SK-N-SH (cell line): ENCODE measurements around the gene PIP5K1B. TPM values are rescaled to one million over a fixed set of nuclear protein-coding genes. Genes with fewer than 3 reads are reported as not detected.

Experiments used
- CTCF ChIA-PET: fragments of 300-600, 350-600 bp; formaldehyde crosslinking; extraction: SDS; loops from one replicate; lab custom pipeline; 2021; lab: Yijun Ruan, JAX
- POLR2A ChIA-PET: fragments of 350-600 bp; sonication (Branson Sonifier 250); formaldehyde crosslinking; extraction: SDS; loops from one replicate; lab custom pipeline; 2020; ENCODE audit warnings: antibody characterized with exemption, inconsistent platforms; lab: Yijun Ruan, JAX
- DNase-seq: peaks from one replicate; pipeline ENCODE4 v3.0.0; 2012
- H2AFZ ChIP-seq: fragments of 200-600 bp; sonication (generic); 2 replicates; pipeline ENCODE4 v1.8.1; 2016; ENCODE audit warnings: antibody characterized with exemption, mild to moderate bottlenecking, low read depth
- H3F3A ChIP-seq: fragments of 200-600 bp; sonication (generic); replicated peaks from 2 replicates; pipeline ENCODE3; 2016; ENCODE audit warnings: antibody characterized with exemption, mild to moderate bottlenecking; ENCODE audit not compliant: insufficient read depth
- H3K27ac ChIP-seq, 2 experiments: fragments of 200-500 bp in 1 of 2; fragments of 200-600 bp in 1 of 2; sonication (Bioruptor generic) in 1 of 2; sonication (generic), shearing (Covaris generic) in 1 of 2; 2 replicates each; pipeline versions ENCODE4 v1.5.1 to v1.6.1; 2014 to 2016; ENCODE audit warnings: low read depth in 2 of 2, inconsistent platforms in 1 of 2, low read length in 1 of 2, mild to moderate bottlenecking in 1 of 2, mixed read lengths in 1 of 2
- H3K27me3 ChIP-seq: fragments of 200-600 bp; sonication (generic), shearing (Covaris generic); 2 replicates; pipeline ENCODE4 v1.6.1; 2016; ENCODE audit warnings: mixed run types; ENCODE audit not compliant: insufficient read depth
- H3K36me3 ChIP-seq, 2 experiments: fragments of 200-500 bp in 1 of 2; fragments of 200-600 bp in 1 of 2; sonication (Bioruptor generic) in 1 of 2; sonication (generic) in 1 of 2; replicated peaks in 1 of 2; 2 replicates each; pipeline versions ENCODE3 to v1.5.1; 2014 to 2016; ENCODE audit warnings: low read length in 1 of 2, mild to moderate bottlenecking in 1 of 2; ENCODE audit not compliant: insufficient read depth in 2 of 2, control insufficient read depth in 1 of 2
- H3K4me1 ChIP-seq, 2 experiments: fragments of 200-500 bp in 1 of 2; fragments of 200-600 bp in 1 of 2; sonication (Bioruptor generic) in 1 of 2; sonication (generic), shearing (Covaris generic) in 1 of 2; 2 replicates each; pipeline versions ENCODE4 v1.5.1 to v1.6.1; 2014 to 2016; ENCODE audit warnings: low read depth in 1 of 2, low read length in 1 of 2, mixed run types in 1 of 2; ENCODE audit not compliant: insufficient read depth in 2 of 2, control insufficient read depth in 1 of 2
- H3K4me2 ChIP-seq: fragments of 200-600 bp; sonication (generic), shearing (Covaris generic); 2 replicates; pipeline ENCODE4 v1.6.1; 2017; ENCODE audit warnings: mixed run types
- H3K4me3 ChIP-seq, 2 experiments: fragments of 200-500 bp in 1 of 2; fragments of 200-600 bp in 1 of 2; sonication (Bioruptor generic) in 1 of 2; sonication (generic), shearing (Covaris generic) in 1 of 2; 2 replicates each; pipeline versions ENCODE4 v1.5.1 to v1.8.1; 2014 to 2016; ENCODE audit warnings: low read depth in 2 of 2, inconsistent platforms in 1 of 2, low read length in 1 of 2, mild to moderate bottlenecking in 1 of 2, mixed read lengths in 1 of 2, moderate library complexity in 1 of 2
- H3K79me2 ChIP-seq: fragments of 200-600 bp; sonication (generic); 2 replicates; pipeline ENCODE4 v1.8.1; 2017; ENCODE audit warnings: mild to moderate bottlenecking; ENCODE audit not compliant: insufficient read depth
- H3K9ac ChIP-seq: fragments of 200-600 bp; sonication (generic); 2 replicates; pipeline ENCODE4 v1.6.1; 2017; ENCODE audit warnings: mixed run types
- H3K9me2 ChIP-seq: fragments of 200-600 bp; sonication (generic); 2 replicates; pipeline ENCODE4 v1.6.1; 2017; ENCODE audit warnings: mixed run types
- H3K9me3 ChIP-seq: fragments of 200-600 bp; sonication (generic); 2 replicates; pipeline ENCODE4 v1.6.1; 2017; ENCODE audit warnings: mixed run types, mild to moderate bottlenecking, moderate library complexity
- H4K20me1 ChIP-seq: fragments of 200-600 bp; sonication (generic); 2 replicates; pipeline ENCODE4 v1.6.1; 2017; ENCODE audit warnings: mild to moderate bottlenecking, mixed run types; ENCODE audit not compliant: insufficient read depth
- CHD2 ChIP-seq: fragments of 150-350 bp; IDR thresholded peaks from 2 replicates; pipeline ENCODE4 v1.6.1; 2018; ENCODE audit warnings: low read length; ENCODE audit not compliant: partially characterized antibody
- EZH2phosphoT487 ChIP-seq: fragments of 200-600 bp; sonication (generic); IDR thresholded peaks from 2 replicates; pipeline ENCODE4 v1.6.1; 2017; ENCODE audit warnings: low read depth, mixed run types, mild to moderate bottlenecking, antibody characterized with exemption, moderate library complexity, borderline replicate concordance
- FOSL2 ChIP-seq: IDR thresholded peaks from 2 replicates; pipeline ENCODE4 v1.4.0; 2012; ENCODE audit warnings: low read depth, mild to moderate bottlenecking, moderate library complexity, borderline replicate concordance
- FOXM1 ChIP-seq: IDR thresholded peaks from 2 replicates; pipeline ENCODE4 v1.4.0; 2012; ENCODE audit warnings: low read depth, mild to moderate bottlenecking
- GABPA ChIP-seq: IDR thresholded peaks from 2 replicates; pipeline ENCODE4 v1.4.0; 2012; ENCODE audit warnings: low read depth, mild to moderate bottlenecking
- MEF2A ChIP-seq: IDR thresholded peaks from 2 replicates; pipeline ENCODE4 v1.4.0; 2012; ENCODE audit warnings: low read depth, borderline replicate concordance
- MXI1 ChIP-seq: IDR thresholded peaks from 2 replicates; pipeline ENCODE4 v1.6.1; 2012; ENCODE audit warnings: mild to moderate bottlenecking, low read depth, low read length, improper control_type of control experiment
- NFIC ChIP-seq: IDR thresholded peaks from 2 replicates; pipeline ENCODE4 v1.4.0; 2012; ENCODE audit warnings: borderline replicate concordance
- NRF1 ChIP-seq: IDR thresholded peaks from 2 replicates; pipeline ENCODE4 v1.6.1; 2012; ENCODE audit warnings: low read depth, mild to moderate bottlenecking, low read length
- POLR2AphosphoS5 ChIP-seq: IDR thresholded peaks from 2 replicates; pipeline ENCODE4 v1.6.1; 2012; ENCODE audit warnings: low read depth, low read length
- RAD21 ChIP-seq: IDR thresholded peaks from 2 replicates; pipeline ENCODE4 v1.6.1; 2012; ENCODE audit warnings: mild to moderate bottlenecking, low read length
- RCOR1 ChIP-seq: fragments of 150-350 bp; IDR thresholded peaks from 2 replicates; pipeline ENCODE4 v1.6.1; 2017; ENCODE audit warnings: antibody characterized with exemption, low read length
- RFX5 ChIP-seq: IDR thresholded peaks from 2 replicates; pipeline ENCODE4 v1.6.1; 2012; ENCODE audit warnings: mild to moderate bottlenecking, improper control_type of control experiment, low read length
- TAF1 ChIP-seq: IDR thresholded peaks from 2 replicates; pipeline ENCODE4 v1.6.1; 2012; ENCODE audit warnings: low read depth, mild to moderate bottlenecking, low read length, moderate library complexity, borderline replicate concordance
- TCF12 ChIP-seq: IDR thresholded peaks from 2 replicates; pipeline ENCODE4 v1.4.0; 2012
- YY1 ChIP-seq: IDR thresholded peaks from 2 replicates; pipeline ENCODE4 v1.4.0; 2012; ENCODE audit warnings: low read depth, mild to moderate bottlenecking
- WGBS: methylation state at CpG from one replicate; pipeline ENCODE4 v1.1.6; 2017; ENCODE audit warnings: low lambda C conversion rate; 5-methylcytosine and 5-hydroxymethylcytosine counted together
- polyA plus RNA-seq, 3 experiments: library from polyadenylated mRNA; depleted of rRNA; stranded (reverse); fragments of >200 nt; gene quantifications; 2 replicates each; pipeline ENCODE4 v1.2.3, GENCODE V29; 2012
- TF ChIP-seq, protein P1 (sequence below): IDR thresholded peaks from 2 replicates; pipeline ENCODE4 v1.6.1; 2012; ENCODE audit warnings: mild to moderate bottlenecking, low read depth, low read length, moderate library complexity
- TF ChIP-seq, protein P2 (sequence below): fragments of 150-350 bp; IDR thresholded peaks from 2 replicates; pipeline ENCODE4 v1.6.1; 2016; ENCODE audit warnings: mild to moderate bottlenecking, low read depth, low read length
- TF ChIP-seq, protein P3 (sequence below): IDR thresholded peaks from 2 replicates; pipeline ENCODE4; 2012
- TF ChIP-seq, protein P4 (sequence below): IDR thresholded peaks from 2 replicates; pipeline ENCODE4 v1.4.0; 2012; ENCODE audit warnings: low read depth

The PIP5K1B gene
- polyA plus RNA-seq, 1 of the 3 experiments (the other 2 are of a cell fraction): not detected

DNA sequence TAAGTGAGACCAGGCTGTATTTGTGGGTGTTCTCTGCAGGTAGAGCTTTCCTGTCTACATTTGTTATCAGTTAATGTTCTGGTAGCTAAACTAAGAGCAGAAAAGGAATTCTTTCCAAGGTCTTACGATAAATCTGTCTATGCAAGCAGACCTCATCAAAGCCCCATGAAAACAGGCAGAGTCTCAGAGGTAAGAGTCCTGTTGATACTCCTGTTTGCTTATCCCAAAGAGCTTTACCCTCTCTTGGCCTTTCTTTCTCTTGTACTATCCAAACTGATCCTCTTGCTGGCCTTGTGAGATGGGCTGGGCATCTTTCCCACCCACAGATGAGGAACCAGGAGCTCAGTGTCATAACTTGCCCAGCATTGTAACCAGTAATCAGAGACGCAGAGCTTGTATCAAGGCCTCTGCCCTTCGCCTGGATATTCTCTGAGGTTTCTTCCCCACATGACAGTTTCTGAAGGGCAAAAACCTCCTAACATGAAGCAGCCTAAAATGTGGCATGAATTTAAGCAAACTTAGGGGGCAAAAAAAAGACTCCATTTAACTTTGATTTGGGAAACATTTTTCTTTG, 275.4 kb downstream of the PIP5K1B start:
- TF ChIP-seq RFX5 (no peak), EZH2phosphoT487 (no peak), MXI1 (no peak), TAF1 (no peak), GABPA (no peak), POLR2AphosphoS5 (no peak), MEF2A (no peak), FOSL2 (no peak), RAD21 (no peak), RCOR1 (no peak), TCF12 (no peak), NRF1 (no peak)
- TF ChIP-seq, protein P1, sequence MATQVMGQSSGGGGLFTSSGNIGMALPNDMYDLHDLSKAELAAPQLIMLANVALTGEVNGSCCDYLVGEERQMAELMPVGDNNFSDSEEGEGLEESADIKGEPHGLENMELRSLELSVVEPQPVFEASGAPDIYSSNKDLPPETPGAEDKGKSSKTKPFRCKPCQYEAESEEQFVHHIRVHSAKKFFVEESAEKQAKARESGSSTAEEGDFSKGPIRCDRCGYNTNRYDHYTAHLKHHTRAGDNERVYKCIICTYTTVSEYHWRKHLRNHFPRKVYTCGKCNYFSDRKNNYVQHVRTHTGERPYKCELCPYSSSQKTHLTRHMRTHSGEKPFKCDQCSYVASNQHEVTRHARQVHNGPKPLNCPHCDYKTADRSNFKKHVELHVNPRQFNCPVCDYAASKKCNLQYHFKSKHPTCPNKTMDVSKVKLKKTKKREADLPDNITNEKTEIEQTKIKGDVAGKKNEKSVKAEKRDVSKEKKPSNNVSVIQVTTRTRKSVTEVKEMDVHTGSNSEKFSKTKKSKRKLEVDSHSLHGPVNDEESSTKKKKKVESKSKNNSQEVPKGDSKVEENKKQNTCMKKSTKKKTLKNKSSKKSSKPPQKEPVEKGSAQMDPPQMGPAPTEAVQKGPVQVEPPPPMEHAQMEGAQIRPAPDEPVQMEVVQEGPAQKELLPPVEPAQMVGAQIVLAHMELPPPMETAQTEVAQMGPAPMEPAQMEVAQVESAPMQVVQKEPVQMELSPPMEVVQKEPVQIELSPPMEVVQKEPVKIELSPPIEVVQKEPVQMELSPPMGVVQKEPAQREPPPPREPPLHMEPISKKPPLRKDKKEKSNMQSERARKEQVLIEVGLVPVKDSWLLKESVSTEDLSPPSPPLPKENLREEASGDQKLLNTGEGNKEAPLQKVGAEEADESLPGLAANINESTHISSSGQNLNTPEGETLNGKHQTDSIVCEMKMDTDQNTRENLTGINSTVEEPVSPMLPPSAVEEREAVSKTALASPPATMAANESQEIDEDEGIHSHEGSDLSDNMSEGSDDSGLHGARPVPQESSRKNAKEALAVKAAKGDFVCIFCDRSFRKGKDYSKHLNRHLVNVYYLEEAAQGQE: no peak
- TF ChIP-seq, protein P2, sequence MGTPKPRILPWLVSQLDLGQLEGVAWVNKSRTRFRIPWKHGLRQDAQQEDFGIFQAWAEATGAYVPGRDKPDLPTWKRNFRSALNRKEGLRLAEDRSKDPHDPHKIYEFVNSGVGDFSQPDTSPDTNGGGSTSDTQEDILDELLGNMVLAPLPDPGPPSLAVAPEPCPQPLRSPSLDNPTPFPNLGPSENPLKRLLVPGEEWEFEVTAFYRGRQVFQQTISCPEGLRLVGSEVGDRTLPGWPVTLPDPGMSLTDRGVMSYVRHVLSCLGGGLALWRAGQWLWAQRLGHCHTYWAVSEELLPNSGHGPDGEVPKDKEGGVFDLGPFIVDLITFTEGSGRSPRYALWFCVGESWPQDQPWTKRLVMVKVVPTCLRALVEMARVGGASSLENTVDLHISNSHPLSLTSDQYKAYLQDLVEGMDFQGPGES: no peak
- WGBS: 28% methylated on average over 3 of the region's 3 CpGs
- ChIA-PET CTCF (no interaction called here), POLR2A (no interaction called here)
- Histone ChIP-seq H3K36me3 (no peaks in the 10 kb centered on the region), H3K9me2 (no peaks in the 10 kb centered on the region), H3K79me2 (no peaks in the 10 kb centered on the region), H2AFZ (no peak overlapping the region), H3K27ac (no peak overlapping the region), H3K27me3 (peaks cover 5% of the 10 kb centered on the region; the same call in 1 of the 2 replicates), H3K4me2 (no peak overlapping the region), H3K4me1 (no peaks in the 10 kb centered on the region), H4K20me1 (no peaks in the 10 kb centered on the region), H3K9ac (no peak overlapping the region), H3K4me3 (no peak overlapping the region), H3K9me3 (no peaks in the 10 kb centered on the region), H3F3A (no peaks in the 10 kb centered on the region)
- no peak for DNase-seq

DNA sequence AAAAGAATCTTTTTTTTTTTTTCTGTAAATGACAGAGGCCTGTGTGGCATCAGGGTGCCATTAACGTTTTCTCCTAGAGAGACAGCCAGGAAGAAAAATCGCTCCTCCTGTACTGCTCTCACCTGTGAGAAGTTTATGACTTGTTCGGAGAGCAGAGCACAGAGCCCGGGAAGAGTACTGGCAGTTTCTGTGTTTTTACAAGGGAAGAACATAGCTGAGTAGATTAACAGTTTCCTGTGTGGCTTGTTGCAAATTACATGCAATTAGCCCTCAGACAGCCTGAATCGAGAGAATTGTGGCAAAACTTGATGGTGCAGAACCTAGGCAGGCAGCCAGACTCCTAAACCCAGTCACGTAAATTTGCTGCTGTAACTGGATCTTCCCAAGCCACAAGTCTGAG, 276.7 kb downstream of the PIP5K1B start:
- DNase-seq: no peak
- Histone ChIP-seq H3K27me3 (peaks cover 6% of the 10 kb centered on the region; the same call in 1 of the 2 replicates), H3K9me2 (no peaks in the 10 kb centered on the region), H3K79me2 (no peaks in the 10 kb centered on the region)
- POLR2A ChIA-PET: no interaction called here
- TF ChIP-seq NRF1 (no peak), CHD2 (no peak), TCF12 (no peak), FOXM1 (no peak), NFIC (no peak), MEF2A (no peak), YY1 (no peak)
- TF ChIP-seq, protein P3, sequence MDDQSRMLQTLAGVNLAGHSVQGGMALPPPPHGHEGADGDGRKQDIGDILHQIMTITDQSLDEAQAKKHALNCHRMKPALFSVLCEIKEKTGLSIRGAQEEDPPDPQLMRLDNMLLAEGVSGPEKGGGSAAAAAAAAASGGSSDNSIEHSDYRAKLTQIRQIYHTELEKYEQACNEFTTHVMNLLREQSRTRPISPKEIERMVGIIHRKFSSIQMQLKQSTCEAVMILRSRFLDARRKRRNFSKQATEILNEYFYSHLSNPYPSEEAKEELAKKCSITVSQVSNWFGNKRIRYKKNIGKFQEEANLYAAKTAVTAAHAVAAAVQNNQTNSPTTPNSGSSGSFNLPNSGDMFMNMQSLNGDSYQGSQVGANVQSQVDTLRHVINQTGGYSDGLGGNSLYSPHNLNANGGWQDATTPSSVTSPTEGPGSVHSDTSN: no peak
- TF ChIP-seq, protein P4, sequence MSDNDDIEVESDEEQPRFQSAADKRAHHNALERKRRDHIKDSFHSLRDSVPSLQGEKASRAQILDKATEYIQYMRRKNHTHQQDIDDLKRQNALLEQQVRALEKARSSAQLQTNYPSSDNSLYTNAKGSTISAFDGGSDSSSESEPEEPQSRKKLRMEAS: no peak
- TF ChIP-seq, all 33 proteins: peak for 0
- Histone ChIP-seq H3K9ac (no peak overlapping the region), H3K4me3 (no peak overlapping the region), H3K9me3 (no peaks in the 10 kb centered on the region), H3K4me2 (no peak overlapping the region), H3F3A (no peaks in the 10 kb centered on the region), H3K36me3 (no peaks in the 10 kb centered on the region), H3K4me1 (no peaks in the 10 kb centered on the region), H4K20me1 (no peaks in the 10 kb centered on the region), H2AFZ (no peak overlapping the region), H3K27ac (no peak overlapping the region)
- CTCF ChIA-PET: interaction anchor here (0.6 kb wide), 1 partner anchor 10 kb away, joined by 4 read pairs; no protein-coding TSS in a partner anchor
- WGBS: 3% methylated on average over 6 of the region's 6 CpGs
